HT-29 (cell line): Measurements from ENCODE around the gene IPO5. TPM values are rescaled to one million over a fixed set of nuclear protein-coding genes. Genes with fewer than 3 reads are reported as not detected.
"Not testable (repeated sequence)": the region's sequence is repeated elsewhere in the genome, so short reads cannot be mapped to it uniquely, and the experiment has no call there.

Experiments used
- DNase-seq: peaks from one replicate; pipeline ENCODE4 v3.0.0-alpha.2; 2015; ENCODE audit warnings: low spot score
- total RNA-seq: library from RNA; depleted of rRNA; stranded (reverse); fragments of >200 nt; shearing (Covaris generic); gene quantifications from 2 replicates; pipeline ENCODE4 v1.2.3, GENCODE V29; 2014

IPO5 gene
- total RNA-seq, 1 experiment from 2014 or later: 135 TPM

GRCh38 chr13:97949316-97949715 is 4.2 kb upstream of the IPO5 start:
- not testable (repeated sequence) for DNase-seq

- no peak for DNase-seq
Measured at GRCh38 chr13:97951376-97951775, 2.1 kb upstream of the IPO5 start.

- DNase-seq: not testable (repeated sequence)
Measured at GRCh38 chr13:97952831-97953230, 644 bp upstream of the IPO5 start.

GRCh38 chr13:97961340-97961739 is 7.9 kb downstream of the IPO5 start:
- no peak for DNase-seq

- no peak for DNase-seq
Measured at GRCh38 chr13:97962887-97963286, 9.4 kb downstream of the IPO5 start.

GRCh38 chr13:97967226-97967625 is 13.8 kb downstream of the IPO5 start:
- no peak for DNase-seq

GRCh38 chr13:97967948-97968347 is 14.5 kb downstream of the IPO5 start:
- DNase-seq: no peak

GRCh38 chr13:97971519-97971918 is 18.0 kb downstream of the IPO5 start:
- no peak for DNase-seq

- DNase-seq: no peak
Measured at GRCh38 chr13:97974773-97975172, 21.3 kb downstream of the IPO5 start.

GRCh38 chr13:97975280-97975847 is 21.9 kb downstream of the IPO5 start:
- DNase-seq: peak; percentile 38

- DNase-seq: peak; percentile 96
Measured at GRCh38 chr13:97975848-97976609, 22.6 kb downstream of the IPO5 start.

- DNase-seq: peak; percentile 63
Measured at GRCh38 chr13:97976610-97977521, 23.4 kb downstream of the IPO5 start.

GRCh38 chr13:97977982-97978381 is 24.5 kb downstream of the IPO5 start:
- no peak for DNase-seq

GRCh38 chr13:97978651-97979050 is 25.2 kb downstream of the IPO5 start:
- DNase-seq: peak; percentile 10

GRCh38 chr13:97979051-97979450 is 25.6 kb downstream of the IPO5 start:
- DNase-seq: no peak

- DNase-seq: no peak
Measured at GRCh38 chr13:97979556-97979955, 26.1 kb downstream of the IPO5 start.

GRCh38 chr13:97982286-97982685 is 28.8 kb downstream of the IPO5 start:
- no peak for DNase-seq

GRCh38 chr13:97986835-97987234 is 33.4 kb downstream of the IPO5 start:
- no peak for DNase-seq

GRCh38 chr13:97999653-98000052 is 46.2 kb downstream of the IPO5 start:
- no peak for DNase-seq

- no peak for DNase-seq
Measured at GRCh38 chr13:98004107-98004506, 50.6 kb downstream of the IPO5 start.

- DNase-seq: not testable (repeated sequence)
Measured at GRCh38 chr13:98004997-98005396, 51.5 kb downstream of the IPO5 start.

GRCh38 chr13:98007001-98007400 is 53.5 kb downstream of the IPO5 start:
- DNase-seq: no peak
